ENCODE data around the gene TMEM215.

DNA sequence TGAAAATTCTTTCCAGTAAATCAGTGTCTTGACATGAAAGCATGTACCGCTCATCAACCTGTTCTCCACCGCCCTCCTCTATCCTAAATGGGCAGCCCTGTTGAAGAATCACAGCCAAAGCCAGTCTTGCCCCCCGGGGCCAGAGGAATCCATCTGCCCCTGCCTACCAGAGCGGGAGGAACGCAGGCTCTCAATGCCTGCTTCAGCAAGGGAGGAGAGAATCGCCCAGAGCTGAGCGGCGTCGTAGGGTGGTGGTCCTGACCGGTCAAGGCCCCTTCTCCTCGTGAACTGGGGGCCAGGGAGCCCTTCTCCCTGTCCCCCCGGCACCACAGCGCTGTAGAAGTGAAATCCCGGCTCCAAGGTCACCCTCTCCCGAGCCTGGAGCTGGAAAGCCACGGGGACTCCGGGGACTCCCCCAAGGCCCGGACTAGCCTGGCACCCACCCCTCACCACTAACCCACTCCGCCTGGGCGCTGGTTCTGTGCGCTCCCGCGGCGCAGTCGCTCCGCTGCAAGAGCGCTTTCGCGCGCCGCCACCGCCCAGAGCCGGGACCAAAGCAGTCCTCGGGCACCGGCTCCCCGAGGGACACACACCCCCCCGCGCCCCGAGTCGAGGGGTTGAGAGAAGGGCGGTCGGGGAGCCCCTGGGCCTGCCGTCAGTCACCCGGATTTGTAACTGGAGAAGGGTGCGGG, 718 bp upstream of the TMEM215 start:
- TF ChIP-seq, protein P1, sequence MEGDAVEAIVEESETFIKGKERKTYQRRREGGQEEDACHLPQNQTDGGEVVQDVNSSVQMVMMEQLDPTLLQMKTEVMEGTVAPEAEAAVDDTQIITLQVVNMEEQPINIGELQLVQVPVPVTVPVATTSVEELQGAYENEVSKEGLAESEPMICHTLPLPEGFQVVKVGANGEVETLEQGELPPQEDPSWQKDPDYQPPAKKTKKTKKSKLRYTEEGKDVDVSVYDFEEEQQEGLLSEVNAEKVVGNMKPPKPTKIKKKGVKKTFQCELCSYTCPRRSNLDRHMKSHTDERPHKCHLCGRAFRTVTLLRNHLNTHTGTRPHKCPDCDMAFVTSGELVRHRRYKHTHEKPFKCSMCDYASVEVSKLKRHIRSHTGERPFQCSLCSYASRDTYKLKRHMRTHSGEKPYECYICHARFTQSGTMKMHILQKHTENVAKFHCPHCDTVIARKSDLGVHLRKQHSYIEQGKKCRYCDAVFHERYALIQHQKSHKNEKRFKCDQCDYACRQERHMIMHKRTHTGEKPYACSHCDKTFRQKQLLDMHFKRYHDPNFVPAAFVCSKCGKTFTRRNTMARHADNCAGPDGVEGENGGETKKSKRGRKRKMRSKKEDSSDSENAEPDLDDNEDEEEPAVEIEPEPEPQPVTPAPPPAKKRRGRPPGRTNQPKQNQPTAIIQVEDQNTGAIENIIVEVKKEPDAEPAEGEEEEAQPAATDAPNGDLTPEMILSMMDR (IDR thresholded peaks at IDR 0.05; ENCODE audit: poor library complexity, severe bottlenecking): no peak
- no peak for TF ChIP-seq EP300 (conservative IDR thresholded peaks at IDR 0.05; ENCODE audit: poor library complexity, severe bottlenecking)
- TF ChIP-seq TAF1 (IDR thresholded peaks at IDR 0.05; ENCODE audit: low read depth): no peak
- TF ChIP-seq EZH2 (IDR thresholded peaks at IDR 0.05; ENCODE audit: borderline replicate concordance, insufficient read depth, low read length, poor library complexity, severe bottlenecking): no peak
- no peak for TF ChIP-seq POLR2AphosphoS5 (IDR thresholded peaks at IDR 0.05)
- TF ChIP-seq RAD21 (conservative IDR thresholded peaks at IDR 0.05): no peak
- TF ChIP-seq, protein P2, sequence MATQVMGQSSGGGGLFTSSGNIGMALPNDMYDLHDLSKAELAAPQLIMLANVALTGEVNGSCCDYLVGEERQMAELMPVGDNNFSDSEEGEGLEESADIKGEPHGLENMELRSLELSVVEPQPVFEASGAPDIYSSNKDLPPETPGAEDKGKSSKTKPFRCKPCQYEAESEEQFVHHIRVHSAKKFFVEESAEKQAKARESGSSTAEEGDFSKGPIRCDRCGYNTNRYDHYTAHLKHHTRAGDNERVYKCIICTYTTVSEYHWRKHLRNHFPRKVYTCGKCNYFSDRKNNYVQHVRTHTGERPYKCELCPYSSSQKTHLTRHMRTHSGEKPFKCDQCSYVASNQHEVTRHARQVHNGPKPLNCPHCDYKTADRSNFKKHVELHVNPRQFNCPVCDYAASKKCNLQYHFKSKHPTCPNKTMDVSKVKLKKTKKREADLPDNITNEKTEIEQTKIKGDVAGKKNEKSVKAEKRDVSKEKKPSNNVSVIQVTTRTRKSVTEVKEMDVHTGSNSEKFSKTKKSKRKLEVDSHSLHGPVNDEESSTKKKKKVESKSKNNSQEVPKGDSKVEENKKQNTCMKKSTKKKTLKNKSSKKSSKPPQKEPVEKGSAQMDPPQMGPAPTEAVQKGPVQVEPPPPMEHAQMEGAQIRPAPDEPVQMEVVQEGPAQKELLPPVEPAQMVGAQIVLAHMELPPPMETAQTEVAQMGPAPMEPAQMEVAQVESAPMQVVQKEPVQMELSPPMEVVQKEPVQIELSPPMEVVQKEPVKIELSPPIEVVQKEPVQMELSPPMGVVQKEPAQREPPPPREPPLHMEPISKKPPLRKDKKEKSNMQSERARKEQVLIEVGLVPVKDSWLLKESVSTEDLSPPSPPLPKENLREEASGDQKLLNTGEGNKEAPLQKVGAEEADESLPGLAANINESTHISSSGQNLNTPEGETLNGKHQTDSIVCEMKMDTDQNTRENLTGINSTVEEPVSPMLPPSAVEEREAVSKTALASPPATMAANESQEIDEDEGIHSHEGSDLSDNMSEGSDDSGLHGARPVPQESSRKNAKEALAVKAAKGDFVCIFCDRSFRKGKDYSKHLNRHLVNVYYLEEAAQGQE (IDR thresholded peaks at IDR 0.05; ENCODE audit: borderline replicate concordance): no peak
- no peak for TF ChIP-seq SMC3 (conservative IDR thresholded peaks at IDR 0.05; ENCODE audit: poor library complexity)
- TF ChIP-seq MXI1 (conservative IDR thresholded peaks at IDR 0.05; ENCODE audit: poor library complexity, severe bottlenecking): no peak
